HTR-8/SVneo (cell line): ENCODE measurements around the gene TRAF1.

Source experiments
- DNase-seq: peaks from one replicate; pipeline ENCODE4 v3.0.0; 2011; ENCODE audit warnings: low spot score, mixed read lengths; ENCODE audit not compliant: insufficient read length
- FAIRE-seq: peaks from 2 replicates; lab custom pipeline; 2011; peaks lifted over from hg19 to GRCh38; lab: Jason Lieb, UNC

Gene TRAF1

DNA sequence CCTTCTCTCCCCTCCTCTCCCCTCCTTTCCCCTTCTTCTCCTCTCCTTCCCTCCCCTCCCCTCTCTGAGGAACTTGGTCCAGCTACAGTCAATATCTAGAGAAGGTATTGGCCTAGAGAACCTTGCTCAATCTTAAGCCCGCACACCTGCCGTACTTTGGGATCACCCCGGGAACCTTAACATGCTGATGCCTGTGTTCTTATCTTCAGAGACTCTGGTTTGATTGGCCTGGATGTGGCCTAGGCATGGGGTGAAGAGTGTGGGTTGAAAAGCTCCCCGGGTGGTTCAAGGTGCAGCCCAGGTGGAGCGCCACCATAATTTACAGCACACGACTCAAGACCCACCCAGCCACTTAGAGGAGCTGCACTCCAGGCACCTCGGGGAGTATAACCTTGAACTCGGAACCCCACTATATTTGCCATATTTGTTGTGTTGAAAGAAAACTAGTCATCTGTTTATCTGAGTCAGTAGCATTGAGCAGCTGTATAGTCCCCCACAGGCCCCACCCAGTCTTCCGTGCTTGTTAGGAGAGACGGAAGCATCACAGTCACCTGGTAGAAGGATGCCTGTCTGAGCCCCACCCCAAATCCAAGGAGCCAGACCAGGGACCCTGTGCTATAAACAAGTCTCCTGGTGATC is 35.2 kb downstream of the TRAF1 start:
- FAIRE-seq, result no peak
- DNase-seq, result no peak

DNA sequence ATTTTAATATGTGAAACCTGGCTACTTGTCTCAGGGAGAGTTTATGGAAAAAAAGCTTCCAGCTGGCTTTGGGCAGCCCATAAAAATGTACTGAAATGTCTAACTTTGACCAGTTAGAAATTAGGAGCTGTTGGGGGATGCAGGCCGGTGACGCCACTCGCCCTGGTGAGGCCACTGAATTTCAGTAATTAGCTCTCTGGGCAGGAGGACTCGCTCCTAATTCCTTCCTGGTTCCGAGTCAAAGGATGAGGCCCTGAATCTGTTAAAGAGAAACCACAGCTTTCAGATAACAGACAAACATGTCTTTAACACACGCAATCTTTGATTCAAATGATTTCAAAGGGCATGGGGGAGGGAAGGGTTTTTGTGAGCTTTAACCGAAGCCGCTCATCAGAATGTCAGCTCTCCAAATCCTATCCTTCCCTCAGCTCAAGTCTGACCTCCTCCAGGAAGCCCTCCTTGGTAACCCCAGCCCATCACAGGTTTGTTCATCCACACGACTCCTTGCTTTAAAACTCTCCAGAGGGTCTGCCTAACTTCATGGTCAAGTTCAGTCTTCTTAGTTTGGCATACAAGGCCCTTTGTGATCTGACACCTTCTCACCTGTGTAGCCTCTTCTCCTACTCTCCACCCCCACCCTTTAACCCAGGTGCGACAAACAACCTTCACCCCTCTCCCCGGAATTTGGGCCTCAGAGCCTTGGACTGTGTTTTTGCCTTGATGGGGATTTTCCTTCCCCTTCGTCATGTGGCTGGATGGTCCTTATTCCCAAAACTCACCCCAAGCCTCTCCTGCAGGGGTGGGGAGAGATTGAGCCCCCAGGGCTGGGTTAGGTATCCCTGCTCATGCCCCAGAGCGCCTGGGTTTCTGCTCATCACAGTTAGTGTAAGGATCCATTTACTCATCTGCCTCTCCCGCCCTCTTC is 36.0 kb downstream of the TRAF1 start:
- FAIRE-seq (no peak), DNase-seq (no peak)

DNA sequence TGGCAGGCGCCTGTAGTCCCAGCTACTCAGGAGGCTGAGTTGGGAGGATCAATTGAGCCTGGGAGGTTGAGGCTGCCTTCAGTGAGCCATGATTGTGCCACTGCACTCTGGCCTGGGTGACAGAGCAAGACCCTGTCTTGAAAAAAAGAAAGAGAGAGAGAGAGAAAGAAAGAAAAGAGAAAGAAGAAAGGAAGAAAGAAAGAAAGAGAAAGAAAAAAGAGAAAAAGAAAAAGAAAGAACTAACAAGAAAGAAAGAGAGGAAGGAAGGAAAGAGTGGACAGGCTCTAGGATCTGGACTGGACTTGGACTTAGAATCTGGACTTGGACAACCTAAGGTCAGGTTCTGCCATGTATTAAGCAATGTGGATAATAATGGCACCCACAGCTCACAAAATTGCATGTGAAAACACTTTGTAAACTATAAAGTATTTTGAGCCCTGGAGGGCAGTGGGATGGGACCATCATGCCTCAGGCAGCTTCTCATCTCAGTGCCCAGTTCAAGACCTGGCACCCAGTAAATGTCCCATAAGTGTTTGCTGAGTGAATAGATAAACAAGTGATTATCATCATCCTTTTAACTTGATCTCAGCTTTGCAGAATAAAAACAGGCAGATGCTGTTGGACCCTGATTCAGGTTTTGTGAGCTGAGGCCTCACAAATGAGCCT is 36.9 kb downstream of the TRAF1 start:
- DNase-seq (no peak), FAIRE-seq (no peak)

DNA sequence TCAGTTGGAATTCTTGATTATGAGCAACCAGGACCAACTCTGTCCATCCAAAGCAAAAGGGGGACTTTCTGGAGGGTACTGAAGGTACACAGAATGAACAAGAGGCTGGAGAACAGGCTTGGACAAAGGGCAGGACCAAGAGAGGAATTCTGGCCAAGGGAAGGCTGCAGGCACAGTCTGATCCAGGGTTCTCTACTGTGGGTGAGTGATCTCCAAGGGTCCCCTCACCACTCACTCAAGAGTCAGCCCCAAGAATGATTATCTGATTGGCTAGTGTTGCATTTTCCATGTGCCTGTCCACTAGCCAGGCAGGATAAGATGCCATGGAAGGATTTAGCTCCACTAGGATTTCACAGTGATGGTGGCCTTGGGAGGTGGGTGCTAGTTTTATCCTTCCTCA is 38.0 kb downstream of the TRAF1 start:
- FAIRE-seq, result no peak

DNA sequence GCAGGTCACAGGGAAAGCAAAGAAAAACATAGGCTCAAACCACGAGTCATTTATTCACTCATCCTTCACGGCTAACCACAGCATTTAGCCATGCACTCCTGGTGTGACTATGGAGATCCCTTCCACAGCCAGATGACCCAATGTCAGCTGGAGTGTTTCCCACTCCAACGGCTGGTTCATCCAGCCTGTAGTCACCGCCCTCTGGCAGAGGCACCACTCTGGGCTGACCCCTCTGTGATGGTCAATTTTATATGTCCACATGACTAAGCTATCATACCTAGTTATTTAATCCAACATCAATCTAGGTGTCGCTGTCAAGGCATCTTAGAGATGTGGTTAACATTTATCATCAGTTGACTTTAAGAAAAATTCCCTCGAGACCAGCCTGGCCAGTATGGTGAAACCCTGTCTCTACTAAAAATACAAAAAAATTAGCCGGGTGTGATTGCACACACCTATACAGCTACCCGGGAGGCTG is 40.1 kb downstream of the TRAF1 start:
- FAIRE-seq (no peak), DNase-seq (peak; percentile 23)

More for the DNA sequence above, 38.0 kb downstream of the TRAF1 start:
- no peak for DNase-seq

DNA sequence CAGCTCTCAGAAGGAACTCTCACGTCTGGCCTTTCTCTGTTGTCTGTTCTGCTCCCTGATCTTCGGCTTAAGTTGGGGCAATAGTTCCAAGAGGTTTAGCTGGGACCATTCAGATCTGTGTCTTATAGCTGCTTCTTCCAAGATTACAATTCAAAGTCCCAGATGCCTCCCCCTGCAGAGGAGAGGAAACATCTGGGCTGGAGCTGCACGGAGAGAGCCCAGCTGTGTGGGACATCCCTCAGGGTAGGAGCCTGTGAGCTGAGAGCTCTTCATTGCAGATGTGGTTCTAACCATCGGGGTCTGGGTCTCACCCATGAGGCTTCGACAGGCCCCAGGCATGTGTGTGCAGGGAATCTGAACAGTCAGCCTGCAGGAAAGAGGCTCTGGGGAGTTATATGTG is 40.6 kb downstream of the TRAF1 start:
- DNase-seq, result no peak
- FAIRE-seq, result no peak

DNA sequence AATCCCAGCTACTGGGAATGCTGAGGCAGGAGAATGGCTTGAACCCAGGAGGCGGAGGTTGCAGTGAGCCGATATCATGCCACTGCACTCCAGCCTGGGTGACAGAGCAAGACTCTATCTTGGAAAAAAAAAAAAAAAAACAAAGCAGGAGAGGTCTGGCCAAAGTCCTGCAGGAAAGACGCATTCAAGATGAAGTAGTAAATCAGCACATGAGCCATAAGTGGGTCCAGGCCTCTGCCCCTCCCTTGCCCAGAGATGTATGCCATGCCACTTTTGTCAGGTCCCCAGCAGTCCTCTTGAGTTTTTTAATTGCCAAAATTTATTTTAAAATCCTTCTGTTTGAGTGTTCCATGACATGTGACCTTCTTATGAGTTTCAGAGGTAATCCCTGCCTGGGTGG is 41.1 kb downstream of the TRAF1 start:
- DNase-seq (no peak), FAIRE-seq (no peak)

DNA sequence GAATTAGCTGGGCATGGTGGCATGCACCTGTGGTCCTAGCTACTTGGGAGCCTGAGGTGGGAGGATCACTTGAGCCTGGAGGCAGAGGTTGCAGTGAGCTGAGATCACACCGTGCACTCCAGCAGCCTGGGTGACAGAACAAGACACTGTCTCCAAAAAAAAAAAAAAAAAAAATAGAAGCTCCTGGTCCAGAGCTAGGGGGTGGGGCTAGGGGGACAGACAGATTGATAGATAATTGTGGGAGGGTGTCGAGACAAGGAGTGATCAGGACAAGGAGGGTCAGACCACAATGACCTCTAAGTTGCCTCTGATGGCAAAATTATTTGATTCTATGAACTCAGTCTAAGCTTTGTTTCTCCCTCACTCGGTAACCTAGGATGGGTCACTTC is 43.0 kb downstream of the TRAF1 start:
- DNase-seq (no peak), FAIRE-seq (no peak)

DNA sequence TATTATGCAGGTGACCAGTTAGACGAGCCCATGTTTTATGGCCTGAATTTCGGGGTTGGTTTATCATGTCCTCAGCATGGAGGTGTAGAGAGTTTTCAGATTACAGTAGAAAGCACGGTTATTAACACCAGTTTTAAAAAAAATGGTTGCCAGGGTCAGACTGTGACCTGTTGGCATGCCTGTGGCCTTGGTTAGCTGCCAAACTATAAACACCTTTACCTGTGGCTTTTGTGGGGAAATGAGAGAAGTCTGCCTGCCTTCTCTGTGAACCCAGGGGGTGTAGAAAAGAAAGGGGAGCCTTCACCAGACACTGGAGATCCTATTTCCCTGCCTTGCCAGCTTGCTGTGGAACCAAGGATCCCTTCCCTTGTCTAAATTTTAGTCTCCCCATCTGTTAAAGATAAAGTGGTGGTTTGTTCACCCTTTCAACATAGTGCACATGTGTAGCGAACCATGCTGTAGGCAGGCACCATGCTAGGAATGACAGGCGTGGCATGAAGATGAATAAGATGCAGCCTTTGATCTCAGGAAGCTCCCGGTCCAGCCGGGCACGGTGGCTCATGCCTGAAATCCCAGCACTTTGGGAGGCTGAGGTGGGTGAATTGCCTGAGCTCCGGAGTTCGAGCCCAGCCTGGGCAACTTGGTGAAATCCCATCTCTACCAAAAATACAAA is 43.5 kb downstream of the TRAF1 start:
- DNase-seq (no peak), FAIRE-seq (no peak)

DNA sequence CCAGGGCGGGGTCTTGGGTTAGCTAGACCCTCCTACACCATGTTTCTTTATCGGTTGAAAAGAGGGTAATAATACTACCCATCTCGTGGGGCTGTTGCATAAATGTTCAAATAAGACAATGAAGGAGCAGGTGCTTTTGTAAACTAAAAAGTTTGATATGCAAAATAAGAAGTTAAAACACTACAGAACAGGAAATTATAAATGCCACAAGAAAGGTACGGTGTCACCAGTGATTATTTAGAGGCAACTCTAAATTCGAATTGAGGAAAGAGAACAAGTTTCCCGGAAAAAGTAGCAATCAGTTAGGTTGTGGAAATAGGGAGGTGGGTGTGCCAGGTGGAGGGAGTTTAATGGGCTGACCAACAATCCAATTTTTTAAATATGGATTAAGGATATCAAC is 47.1 kb downstream of the TRAF1 start:
- FAIRE-seq (no peak), DNase-seq (no peak)

DNA sequence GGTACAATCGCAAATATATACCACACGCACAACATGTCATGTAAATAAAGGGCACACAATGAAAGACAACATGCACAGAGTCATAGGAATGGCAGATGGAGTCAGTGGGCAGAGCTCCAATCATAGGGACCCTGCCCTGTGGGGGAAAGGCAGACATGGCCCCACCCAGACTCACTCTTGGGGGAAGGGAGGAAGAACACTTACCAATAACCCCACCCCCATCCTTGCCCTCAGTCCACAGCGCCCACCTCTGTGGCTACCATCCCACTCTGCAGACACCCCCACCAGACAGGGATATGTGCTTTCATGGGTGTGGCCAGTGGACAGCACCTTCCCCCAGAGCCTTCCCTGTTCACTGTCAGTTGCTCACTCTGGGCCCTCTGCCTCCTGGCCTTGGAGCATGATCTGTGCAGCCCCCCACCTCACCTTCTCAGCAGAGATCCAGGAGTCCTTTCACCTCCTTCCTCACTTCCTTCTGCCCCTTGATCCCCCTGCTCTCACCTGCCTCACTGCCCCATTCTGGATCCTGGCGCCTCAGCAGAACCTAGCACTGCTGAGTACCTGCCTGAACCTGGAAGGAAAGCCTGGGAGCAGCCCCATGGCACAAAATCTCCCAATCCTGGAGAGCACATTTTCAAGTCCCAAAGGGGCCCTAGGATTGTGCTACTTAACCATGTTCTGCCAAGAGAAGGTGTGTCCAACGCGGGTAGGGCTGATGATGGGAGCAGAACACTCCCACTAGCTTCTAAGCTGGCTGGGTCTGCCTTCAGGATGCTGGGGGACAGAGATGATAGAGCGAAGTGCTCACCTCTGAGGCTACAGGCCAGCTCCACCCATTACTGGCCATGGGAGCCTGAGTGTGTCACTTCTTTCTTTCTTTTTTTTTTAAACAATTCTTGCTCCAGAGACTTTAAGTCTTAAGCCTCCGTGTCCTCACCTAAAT is 48.1 kb downstream of the TRAF1 start:
- DNase-seq (no peak), FAIRE-seq (no peak)

DNA sequence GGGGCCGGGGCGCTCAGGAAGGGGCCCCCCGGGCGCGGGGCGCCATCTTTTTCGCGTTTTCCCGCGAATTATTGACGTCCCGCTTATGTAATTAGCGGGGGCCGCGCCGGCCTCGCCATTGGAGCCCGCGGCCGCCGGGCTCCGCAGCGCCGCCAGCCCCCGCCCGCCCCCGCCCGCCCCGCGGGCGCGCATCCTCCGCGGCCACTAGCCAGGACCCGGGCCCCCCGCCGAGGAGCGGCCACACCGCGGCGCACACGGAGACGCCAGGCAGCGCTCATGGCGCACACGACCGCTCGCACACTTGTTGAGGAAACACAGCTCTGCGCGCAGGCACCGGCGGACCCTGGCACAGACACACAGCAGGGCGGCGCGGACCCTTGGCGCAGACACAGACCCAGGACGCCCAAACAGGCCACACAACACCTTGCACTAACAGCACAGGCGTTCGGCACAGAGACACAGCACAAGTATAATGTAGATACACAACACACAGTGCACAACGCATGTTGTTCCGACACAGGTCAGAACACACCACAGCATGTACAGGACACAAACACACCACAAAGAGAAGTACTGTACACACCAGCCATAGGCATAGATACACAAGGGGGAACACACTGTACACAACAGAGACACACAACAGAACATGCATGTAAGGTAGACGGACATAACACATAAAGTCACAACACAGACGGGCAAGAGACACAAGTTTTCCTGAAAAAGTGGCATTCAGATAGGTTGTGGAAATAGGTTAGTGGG is 49.1 kb downstream of the TRAF1 start:
- no peak for FAIRE-seq
- DNase-seq, result peak; percentile 58

DNA sequence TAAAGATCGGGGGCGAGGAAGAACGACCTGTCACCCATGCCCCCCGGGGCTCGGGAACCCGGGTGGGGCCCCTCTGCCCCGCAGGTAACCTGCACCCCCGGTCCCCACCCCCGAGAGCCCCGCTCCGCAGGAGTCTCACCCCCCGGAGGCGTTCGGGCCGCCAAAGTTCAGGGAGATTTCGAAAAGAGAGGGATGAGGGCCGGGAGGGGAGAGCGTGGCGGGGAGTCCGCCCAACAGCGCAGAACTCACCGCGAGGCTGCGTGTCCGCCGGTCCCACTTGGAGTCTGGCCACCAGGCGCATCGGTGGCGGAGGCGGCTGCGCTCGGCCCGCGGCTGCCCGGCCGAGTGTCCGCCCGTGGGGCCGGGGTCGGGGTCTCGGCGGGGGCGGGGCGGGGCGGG is 49.8 kb downstream of the TRAF1 start, which contains the start of gene PHF19:
Gene PHF19, minus strand, starts transcription at position 347 of the 399 bp plus-strand sequence. CDS start 2,447 bp downstream, outside the sequence.
- peak; percentile 28 for DNase-seq
- no peak for FAIRE-seq

DNA sequence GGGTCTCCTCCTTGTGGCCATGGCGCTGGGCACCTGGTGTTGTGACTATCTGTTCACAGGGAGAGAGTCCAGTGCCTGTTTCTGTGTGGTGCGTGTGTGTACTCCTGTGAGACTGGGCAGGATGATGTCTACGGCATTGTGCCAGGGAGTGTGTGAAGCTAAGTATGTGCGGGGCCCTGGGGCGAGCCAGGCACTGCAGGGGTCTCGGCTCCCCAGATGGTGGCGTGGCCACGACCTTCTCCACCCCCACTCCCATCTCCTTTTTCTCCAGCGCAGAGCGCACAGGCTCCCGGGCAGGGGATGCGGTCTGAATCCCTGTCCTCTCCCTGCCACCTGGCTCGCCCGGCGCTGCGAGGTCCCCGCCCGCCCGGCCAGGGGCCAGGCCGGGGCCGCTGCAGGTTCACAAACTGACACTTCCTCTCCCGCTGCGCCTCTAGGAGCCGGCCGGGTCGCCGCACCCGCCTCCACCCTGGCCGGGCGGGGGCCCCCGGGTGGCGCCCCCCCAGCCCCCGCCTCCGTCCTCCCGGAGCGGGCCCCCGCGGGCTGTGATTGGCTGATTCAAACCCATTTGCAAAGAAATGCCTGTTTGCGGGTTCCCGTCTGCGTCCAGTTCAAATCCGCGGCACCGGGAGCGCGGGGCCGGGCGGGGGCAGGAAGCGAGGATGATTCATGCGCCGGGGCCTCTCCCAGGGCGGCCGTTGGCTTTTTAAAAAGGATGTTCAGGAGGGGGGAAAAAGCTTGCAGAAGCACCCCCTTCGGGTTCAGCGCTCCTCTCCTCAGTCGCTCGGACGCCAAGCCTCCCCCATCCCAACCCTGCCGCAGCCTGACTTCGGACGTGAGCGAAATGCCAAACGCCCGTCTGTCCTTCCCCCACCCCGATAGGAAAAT is 50.4 kb downstream of the TRAF1 start:
- DNase-seq (peak; percentile 71), FAIRE-seq (no peak)

DNA sequence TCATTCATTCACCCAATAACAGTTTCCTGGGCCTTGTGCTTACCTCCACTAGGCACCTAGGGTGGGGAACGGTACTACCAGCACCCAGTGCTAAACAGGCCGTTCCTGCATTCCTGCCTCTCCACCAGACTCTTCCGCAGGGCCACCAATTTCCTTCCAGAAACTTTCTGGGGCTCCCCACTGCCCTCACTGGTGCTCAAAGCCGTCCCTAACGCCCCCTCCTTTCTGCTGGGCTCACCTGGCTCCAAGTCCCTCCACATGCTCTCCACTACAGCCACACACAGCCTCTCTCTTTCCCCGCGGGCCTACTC is 51.0 kb downstream of the TRAF1 start:
- DNase-seq (no peak), FAIRE-seq (no peak)

DNA sequence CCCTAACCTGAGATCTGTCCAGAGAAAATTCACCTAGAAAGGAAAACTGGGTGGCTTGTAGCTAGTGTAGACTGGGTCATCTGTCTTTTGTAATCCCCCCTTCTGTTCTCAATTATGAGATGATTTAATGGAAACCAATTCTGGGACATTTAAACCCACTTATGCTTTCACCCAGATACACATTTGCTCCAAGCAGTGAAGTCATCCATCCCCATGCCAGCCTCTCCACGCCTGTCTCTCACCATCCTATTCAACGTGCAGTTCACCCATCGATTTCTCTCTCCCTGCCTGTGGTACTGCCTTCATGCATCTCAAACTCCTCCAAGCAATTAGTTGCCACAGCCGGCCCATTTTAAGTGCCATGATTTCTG is 51.4 kb downstream of the TRAF1 start:
- FAIRE-seq (no peak), DNase-seq (no peak)

DNA sequence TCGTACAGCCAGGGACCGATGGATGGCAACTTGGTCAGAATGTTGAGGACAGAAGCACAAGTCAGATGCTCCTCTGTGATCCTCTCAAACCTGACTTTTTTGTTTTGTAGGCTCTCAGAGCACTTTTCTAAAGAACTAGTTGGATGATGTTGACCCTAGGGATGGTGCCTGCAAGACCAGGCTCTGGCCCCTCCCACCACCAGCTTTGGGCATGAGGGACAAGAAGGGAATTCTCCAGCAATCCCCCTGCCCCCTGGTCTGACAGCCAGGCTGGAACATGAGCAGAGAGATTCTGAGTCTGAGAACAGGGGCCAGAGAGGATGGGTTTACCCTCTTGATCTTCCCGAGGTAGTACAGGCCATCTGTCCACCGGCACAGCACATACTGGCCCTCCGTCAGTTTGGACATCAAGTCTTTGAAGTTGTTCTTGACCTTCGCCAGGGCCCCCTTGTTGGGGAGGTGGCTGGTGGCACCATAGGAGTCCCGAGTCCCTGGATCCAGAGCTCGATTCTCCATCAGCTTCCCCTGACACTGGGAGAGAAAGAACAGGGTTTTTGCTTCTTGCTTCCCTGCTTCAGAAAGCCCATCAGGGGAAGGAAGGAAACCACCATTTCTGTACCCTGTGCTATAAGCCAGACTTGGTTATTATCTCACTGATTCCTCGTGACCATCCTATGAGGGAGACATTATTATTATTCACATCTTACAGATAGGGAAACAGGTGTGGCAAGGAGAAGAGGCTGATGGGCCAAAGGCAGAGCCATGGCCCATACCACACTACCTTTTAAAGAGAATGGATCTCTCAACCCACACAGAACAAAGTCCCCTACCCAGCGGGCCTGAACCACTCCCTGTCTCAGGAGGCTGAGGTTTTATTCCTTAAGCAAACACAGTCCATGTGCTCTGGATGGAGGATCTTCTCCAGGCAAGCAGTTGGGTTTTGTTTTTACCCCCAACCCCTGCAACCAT is 52.1 kb downstream of the TRAF1 start:
- FAIRE-seq, result no peak
- DNase-seq, result no peak
